GM18873 (cell line): ENCODE measurements around the gene COX14.
A peak's percentile ranks its signal among the peaks of the same experiment; 100 is the strongest.

Experiments used
- ATAC-seq: cut with Tn5 transposase; IDR thresholded peaks from one replicate; pipeline ENCODE4 v1.9.1; 2021; ENCODE audit warnings: mild to moderate bottlenecking, moderate library complexity, moderate number of reproducible peaks; ENCODE audit not compliant: unreplicated experiment, low FRiP score

The COX14 gene

DNA sequence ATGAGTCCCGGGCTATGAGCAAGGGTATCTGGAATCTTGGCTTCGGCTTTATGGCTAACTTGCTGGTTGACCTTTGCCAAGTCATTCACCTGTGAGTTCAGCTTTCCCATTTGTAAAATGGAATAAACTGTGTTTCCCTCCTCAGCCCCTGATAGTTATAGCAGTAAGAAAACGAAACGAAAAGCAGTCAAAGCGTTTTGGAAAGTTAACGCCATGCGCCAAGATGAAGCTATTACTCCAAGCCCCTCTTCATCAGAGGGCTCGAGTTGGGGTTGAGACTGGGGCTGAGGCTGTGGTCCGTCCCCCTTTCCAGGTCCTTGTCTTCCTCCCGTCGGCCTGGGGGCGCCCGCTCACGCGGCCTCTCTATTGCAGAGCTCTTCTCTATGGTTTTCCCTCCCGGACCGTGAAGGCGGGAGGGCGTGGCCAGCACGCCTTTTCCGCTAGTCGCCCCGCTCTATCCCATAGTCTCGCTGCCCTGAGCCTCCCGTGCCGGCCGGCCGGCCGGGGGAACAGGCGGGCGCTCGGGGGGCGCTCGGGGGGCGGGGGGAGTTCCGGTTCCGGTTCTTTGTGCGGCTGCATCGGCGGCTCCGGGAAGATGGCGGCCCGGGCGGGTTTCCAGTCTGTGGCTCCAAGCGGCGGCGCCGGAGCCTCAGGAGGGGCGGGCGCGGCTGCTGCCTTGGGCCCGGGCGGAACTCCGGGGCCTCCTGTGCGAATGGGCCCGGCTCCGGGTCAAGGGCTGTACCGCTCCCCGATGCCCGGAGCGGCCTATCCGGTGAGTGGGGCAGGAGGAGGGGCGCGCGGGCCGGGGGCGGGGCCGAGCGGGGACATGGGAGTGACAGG, 27.0 kb upstream of the COX14 start, which contains the start of gene SMARCD1:
Gene SMARCD1 (plus strand): TSS at position 568 of the 840 bp plus-strand sequence. CDS start 28 bp downstream, at position 596.
- ATAC-seq, result peak; percentile 67

DNA sequence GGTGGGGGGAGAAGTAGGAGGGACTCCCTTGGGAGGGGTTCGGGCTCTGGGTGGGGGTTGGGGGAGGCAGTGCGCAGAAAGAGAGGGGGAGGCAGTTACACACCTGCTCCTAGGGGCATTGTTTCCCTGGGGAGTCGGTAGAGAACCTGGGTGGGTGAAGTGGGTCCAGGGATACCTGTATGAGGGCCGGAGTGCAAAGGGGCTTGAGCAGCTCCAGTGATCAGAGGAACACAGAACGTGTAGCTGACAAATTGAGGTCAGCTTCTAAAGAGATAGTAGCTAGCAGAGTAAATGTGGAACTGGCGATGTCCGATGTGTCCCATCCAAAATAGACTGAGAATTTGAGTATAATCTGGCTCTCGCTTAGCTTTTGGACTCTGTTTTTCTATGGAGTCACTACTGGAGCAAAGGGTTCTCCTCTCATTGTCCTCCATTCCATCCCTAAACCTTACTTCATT, 26.4 kb upstream of the COX14 start:
- ATAC-seq, result no peak

DNA sequence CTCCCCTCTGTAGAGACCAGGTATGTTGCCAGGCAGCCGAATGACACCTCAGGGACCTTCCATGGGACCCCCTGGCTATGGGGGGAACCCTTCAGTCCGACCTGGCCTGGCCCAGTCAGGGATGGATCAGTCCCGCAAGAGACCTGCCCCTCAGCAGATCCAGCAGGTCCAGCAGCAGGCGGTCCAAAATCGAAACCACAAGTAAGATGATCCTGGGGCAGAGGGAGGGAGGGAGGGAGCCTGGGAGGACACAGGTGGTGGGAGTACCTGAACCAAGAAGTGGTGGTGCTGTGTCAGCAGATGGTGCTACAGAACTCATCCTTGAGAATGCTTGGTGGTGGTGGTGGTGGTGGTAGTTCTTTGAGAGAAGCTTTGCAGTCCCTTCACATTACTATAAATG, 25.9 kb upstream of the COX14 start:
- no peak for ATAC-seq

DNA sequence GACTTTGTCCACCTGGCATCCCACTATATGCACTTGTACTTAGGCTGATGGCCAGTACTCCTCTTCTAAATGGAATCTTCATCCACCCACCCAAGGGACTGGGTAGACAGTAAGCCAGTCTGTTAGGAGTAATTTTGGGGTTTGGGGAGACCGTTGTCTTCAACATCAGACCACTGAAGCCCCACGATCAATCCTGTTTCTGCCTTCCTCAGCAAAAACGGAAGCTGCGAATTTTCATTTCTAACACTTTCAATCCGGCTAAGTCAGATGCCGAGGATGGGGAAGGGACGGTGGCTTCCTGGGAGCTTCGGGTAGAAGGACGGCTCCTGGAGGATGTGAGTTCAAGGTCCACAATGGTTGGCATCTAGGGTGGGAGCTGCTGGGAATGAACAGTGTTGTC, 24.9 kb upstream of the COX14 start:
- no peak for ATAC-seq

DNA sequence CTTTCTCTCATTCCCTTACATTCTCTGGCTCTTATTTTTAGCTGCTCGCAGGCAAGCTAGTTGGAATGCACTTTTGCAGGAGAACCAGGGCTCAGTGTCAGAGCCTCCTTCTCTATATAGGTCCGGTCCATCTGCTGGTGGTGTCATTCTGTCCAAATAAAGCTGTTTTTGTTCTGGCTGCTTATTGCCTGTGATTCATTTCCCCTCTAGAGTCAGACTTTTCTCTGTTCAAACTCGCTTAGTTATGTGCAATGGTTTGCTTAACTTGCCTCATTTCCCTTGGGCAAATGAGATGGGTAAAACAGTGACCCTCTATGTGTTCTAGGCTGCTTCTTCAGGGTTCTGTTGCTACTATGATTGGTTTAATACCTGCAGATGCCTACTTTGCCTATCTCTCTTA, 24.0 kb upstream of the COX14 start:
- no peak for ATAC-seq

- ATAC-seq, result no peak
Measured at GRCh38 chr12:50088577-50089335, 23.3 kb upstream of the COX14 start.

DNA sequence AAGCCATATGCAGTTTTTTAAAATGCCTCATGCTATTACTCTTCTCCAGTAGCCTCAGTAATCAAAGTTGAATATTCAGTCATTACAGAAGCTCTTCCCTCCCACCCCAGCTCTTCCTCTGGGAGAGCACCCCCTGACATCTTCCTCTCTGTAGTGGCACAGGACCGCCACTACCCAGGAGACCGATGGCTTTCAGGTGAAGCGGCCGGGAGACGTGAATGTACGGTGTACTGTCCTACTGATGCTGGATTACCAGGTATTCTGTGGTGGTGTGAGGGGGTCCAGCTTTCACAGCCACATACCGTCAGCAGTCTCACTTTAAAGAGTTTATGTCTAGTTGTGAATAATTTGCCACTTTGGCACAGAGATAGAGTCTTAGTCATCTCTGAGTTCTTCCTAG, 22.3 kb upstream of the COX14 start:
- no peak for ATAC-seq

DNA sequence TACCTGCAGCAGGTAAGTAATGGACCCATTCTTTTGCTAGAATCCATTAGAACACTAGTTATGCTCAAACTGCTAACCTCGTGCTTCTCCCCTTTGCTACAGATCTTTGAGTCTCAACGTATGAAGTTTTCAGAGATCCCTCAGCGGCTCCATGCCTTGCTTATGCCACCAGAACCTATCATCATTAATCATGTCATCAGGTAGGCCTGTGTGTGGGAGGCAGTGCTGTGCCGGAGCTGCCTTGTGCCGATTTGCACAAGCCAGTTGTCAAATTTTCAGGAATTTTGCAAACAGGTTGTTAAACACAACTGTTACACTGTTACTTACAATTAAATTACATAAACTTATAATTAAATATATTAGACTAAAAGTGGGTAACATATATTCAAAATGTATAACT, 21.6 kb upstream of the COX14 start:
- ATAC-seq, result no peak

GRCh38 chr12:50097952-50098351, 14.1 kb upstream of the COX14 start:
- ATAC-seq, result no peak

GRCh38 chr12:50099302-50100008, 12.6 kb upstream of the COX14 start:
- no peak for ATAC-seq

DNA sequence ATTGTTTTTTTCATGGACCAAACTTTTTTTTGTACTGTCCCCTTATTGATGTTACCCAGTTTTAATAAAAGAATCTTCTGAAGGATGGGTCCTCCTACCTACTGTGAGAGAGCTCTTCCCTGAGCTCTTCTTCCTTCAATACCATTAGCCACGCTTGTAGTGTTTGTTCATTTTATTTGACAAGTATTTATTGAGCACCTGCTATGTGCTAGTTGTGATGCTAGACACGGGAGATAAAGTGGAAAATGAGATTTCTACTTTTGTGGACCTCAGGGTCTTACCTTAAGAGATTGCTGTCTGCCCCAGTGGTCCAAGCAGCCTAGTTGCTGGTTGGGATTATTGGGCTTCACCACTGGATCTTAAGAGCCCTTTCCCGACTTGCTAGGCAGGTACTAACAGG, 11.5 kb upstream of the COX14 start:
- no peak for ATAC-seq

- no peak for ATAC-seq
Measured at GRCh38 chr12:50101663-50102062, 10.4 kb upstream of the COX14 start.

DNA sequence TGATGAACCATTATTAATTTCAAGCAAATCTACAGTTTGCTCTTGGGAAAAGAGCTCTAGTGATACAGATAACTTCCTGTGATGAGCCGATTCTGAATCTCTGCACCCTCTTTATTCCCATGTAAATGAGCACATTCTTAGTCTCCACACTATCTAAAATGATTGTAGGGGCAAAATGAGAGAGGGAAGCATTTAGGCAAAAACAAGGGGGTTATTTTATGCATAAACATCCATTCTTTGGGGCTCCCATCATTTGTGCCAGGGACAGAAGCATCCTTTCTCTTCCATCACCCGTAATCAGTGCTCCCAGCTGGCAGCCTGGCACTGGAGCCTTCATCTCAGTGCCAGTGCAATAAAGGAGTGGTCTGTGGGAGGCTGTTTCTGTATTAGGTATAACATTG, 9.9 kb upstream of the COX14 start:
- no peak for ATAC-seq

DNA sequence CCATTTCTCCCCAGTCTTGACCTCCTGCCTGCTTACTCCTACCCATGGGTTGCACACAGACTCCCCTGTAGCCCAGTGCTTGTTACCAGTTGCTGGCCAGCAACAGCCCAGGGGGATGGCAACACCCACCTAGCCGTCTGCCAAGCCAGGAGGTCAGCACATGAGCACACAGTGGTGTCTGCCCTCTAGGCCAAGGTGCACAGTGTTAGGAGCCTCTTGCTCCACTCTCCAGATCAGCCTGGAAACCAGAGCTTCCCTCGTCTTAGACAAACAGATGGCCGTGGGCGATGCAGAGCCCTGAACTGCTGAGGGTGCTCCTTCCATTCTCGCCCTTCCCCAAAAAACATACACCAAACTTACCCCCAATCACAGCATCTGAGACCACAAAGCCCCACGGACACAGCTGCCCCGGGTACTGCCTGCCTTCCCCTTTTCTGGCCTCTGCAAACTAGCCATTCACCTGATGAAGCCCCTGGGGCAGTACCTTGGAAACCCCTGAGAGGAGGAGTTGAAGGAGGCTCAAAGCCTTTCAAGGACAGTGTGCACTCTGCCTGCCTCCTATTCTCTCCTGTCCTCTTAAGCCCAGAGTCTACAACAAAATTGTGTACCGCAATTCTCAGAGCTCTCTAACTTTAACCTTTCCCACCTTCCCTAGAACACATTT, 9.3 kb upstream of the COX14 start:
- ATAC-seq, result no peak

DNA sequence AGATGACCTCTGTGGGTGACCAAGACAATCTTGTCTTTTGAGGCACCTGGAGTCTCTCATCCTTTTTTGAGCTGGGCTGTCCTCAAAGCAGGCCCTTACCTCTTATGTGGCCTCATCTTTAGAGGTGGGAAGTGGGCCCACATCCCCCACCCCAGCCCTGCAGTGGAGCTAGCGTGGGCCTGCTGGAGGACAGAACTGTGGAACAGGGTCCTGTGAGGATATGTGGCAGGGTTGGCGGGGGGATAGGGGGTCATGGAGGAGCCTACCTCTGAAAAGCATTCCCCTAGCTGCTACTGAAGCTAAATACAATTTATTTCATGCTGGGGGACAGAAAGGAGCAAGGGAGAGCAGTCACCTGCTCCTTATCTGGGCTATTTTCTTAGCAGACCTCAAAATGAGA, 8.7 kb upstream of the COX14 start:
- no peak for ATAC-seq

DNA sequence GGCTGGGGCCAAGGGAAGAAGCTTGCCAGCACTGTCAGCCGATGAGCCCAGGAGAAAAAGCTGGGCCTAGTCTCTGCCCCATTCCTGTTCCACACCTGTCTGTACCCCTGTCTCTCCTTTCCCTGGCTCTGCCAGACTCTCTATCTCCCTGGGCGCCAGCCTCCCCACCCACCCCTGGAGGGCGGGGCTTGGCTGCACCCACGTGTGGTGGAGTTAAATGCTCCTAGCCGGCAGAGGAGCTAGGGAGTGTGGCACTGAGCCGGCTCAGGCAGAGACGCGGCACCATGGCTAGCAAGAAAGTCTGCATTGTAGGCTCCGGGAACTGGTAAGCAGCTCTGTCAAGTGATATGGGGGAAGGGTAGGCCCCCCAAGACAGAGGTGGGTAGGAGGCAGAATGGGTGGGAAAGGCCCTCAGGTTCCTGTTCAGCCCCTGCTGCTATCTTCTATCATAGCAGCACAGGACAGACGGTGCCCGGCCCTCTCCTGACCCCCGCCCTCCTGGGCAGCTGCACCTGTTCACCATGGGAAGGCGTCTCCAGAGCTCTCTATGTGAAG, 8.2 kb upstream of the COX14 start, which contains the start of gene GPD1:
Gene GPD1 (plus strand): TSS at position 242 of the 555 bp plus-strand sequence. CDS start 43 bp downstream, at position 285.
- no peak for ATAC-seq

DNA sequence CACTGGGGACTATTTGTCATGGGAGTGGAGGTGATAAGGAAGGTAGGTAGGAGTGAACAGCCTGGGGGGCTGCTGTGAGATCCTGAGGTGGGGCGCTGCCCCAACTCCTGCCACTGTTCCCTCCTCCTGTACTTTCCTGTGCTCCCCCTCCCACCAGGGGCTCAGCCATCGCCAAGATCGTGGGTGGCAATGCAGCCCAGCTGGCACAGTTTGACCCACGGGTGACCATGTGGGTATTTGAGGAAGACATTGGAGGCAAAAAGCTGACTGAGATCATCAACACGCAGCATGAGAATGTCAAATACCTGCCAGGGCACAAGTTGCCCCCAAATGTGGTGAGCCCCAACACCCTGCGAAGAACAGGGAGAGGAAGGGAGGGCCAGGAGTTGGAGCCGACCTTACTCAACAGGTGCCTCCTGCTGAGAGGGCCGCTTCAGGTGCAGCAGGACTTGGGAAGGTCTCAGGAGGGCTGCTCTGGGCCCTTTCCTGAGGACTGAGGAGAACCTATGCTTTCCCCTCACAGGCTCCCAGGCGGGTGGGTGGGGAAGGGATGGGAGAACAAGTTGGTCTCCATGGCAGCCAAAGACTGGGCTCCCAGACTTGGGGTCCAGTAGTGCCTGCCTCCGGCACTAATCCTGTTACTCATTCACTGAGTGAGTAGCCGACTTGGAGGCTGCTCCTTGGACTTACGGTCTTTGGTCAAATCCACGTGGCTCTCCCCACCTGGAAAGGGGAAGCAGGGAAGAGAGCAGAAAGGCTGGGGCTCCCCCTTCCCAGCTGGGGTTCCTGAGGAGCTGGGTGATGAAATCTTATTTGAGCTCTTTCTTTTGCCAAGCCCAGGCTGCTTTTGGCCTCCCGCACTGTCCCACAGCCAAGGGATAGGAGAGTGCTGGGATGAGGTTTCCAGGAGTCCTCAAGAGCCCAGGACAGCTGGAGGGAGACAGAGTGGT, 7.3 kb upstream of the COX14 start:
- ATAC-seq, result no peak

GRCh38 chr12:50105913-50106450, 6.1 kb upstream of the COX14 start:
- ATAC-seq, result no peak

DNA sequence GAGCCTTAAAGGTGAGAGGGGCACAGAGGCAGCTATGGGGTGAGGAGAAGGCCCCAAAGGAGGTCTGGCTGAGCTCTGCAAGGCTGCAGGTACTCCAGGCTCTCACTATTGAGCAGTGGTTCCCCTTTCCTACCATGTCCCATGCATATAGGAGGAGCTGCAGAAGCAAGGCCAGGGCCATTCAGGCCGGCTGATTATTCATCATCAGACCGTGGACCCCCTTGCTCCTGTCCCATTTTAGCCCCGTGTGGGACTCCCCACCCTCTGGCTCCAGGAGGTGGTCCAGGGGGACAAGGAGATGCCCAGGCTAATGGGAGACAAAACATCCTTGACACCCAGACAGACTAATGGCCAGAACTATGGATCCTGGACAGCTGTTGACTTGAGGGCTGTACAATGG, 5.1 kb upstream of the COX14 start:
- ATAC-seq, result no peak
